ENCODE measurements around the gene TRPM4. TPM values are rescaled to one million over a fixed set of nuclear protein-coding genes. Genes with fewer than 3 reads are reported as not detected.

The TRPM4 gene
- total RNA-seq, 4 donors from 2014 or later = 45.2 to 87.6 (median 62.4) TPM

- 94% methylated on average over 2 of the region's 2 CpGs for WGBS
- no peak overlapping the region for H3K27ac ChIP-seq
- peak in 1 of 2 donors; percentile 16 for DNase-seq (ENCODE audit: low spot score in 2 of 2)
- H3K27me3 ChIP-seq = no peaks in the 10 kb centered on the region
- H3K4me3 ChIP-seq = no peak overlapping the region
- H3K4me1 ChIP-seq = no peaks in the 10 kb centered on the region
- no peaks in the 10 kb centered on the region for H3K36me3 ChIP-seq
- TF ChIP-seq POLR2AphosphoS5 (IDR thresholded peaks at IDR 0.05) = no peak
- TF ChIP-seq POLR2A (IDR thresholded peaks at IDR 0.05) = no peak
- no peak for TF ChIP-seq EP300 (IDR thresholded peaks at IDR 0.05)
- no peak for TF ChIP-seq CTCF (IDR thresholded peaks at IDR 0.05)
- no peaks in the 10 kb centered on the region for H3K9me3 ChIP-seq
Observed at GRCh38 chr19:49249933-49250332, 92.3 kb downstream of the TRPM4 start.

- 70% methylated on average over 10 of the region's 10 CpGs for WGBS
- no peak overlapping the region for H3K27ac ChIP-seq
- no peak overlapping the region for H3K4me3 ChIP-seq
- no peak for DNase-seq (ENCODE audit: low spot score in 2 of 2)
- no peak for TF ChIP-seq POLR2A (IDR thresholded peaks at IDR 0.05)
- TF ChIP-seq POLR2AphosphoS5 (IDR thresholded peaks at IDR 0.05) = no peak
- TF ChIP-seq EP300 (IDR thresholded peaks at IDR 0.05) = no peak
- TF ChIP-seq CTCF (IDR thresholded peaks at IDR 0.05) = no peak
- no peaks in the 10 kb centered on the region for H3K4me1 ChIP-seq
- H3K9me3 ChIP-seq = peaks cover 16% of the 10 kb centered on the region
- H3K27me3 ChIP-seq = no peaks in the 10 kb centered on the region
- H3K36me3 ChIP-seq = no peaks in the 10 kb centered on the region
Observed at GRCh38 chr19:49255674-49256073, 98.1 kb downstream of the TRPM4 start.

- Histone ChIP-seq H3K4me1 (no peaks in the 10 kb centered on the region), H3K9me3 (peaks cover 16% of the 10 kb centered on the region), H3K4me3 (no peak overlapping the region), H3K27ac (no peak overlapping the region), H3K36me3 (no peaks in the 10 kb centered on the region), H3K27me3 (no peaks in the 10 kb centered on the region)
- DNase-seq (ENCODE audit: low spot score in 2 of 2) = no peak
- TF ChIP-seq POLR2AphosphoS5 (IDR thresholded peaks at IDR 0.05) = no peak
- no peak for TF ChIP-seq POLR2A (IDR thresholded peaks at IDR 0.05)
- no peak for TF ChIP-seq CTCF (IDR thresholded peaks at IDR 0.05)
- no peak for TF ChIP-seq EP300 (IDR thresholded peaks at IDR 0.05)
- 77% methylated on average over 3 of the region's 3 CpGs for WGBS
Observed at GRCh38 chr19:49256691-49257090, 99.1 kb downstream of the TRPM4 start.

Other genes with a start within 250 kb of the TRPM4 start
- under 1 TPM in 1 of 4 donors, not detected in 3; 0.59 TPM for gene DHDH, start 224.1 kb upstream of the TRPM4 start, total RNA-seq
- gene BAX, start 202.9 kb upstream of the TRPM4 start, total RNA-seq = 10 to 100 TPM; 25.1 to 29.6 (median 27.5) TPM
- 1,000 to 10,000 TPM in 3 of 4 donors, 100 to 1,000 TPM in 1; 883 to 1,582 (median 1,278) TPM for gene FTL, start 192.5 kb upstream of the TRPM4 start, total RNA-seq
- gene GYS1, start 164.5 kb upstream of the TRPM4 start, total RNA-seq = 10 to 100 TPM; 26.4 to 42.0 (median 31.6) TPM
- 10 to 100 TPM; 37.3 to 70.3 (median 68.8) TPM for gene RUVBL2, start 163.9 kb upstream of the TRPM4 start, total RNA-seq
- not detected for gene LHB, start 140.7 kb upstream of the TRPM4 start, total RNA-seq
- gene CGB3, start 133.5 kb upstream of the TRPM4 start, total RNA-seq = not detected
- not detected for gene CGB2, start 125.9 kb upstream of the TRPM4 start, total RNA-seq
- gene CGB1, start 120.9 kb upstream of the TRPM4 start, total RNA-seq = not detected
- 1 to 10 TPM in 1 of 4 donors, not detected in 3; 2.5 TPM for gene CGB5, start 113.9 kb upstream of the TRPM4 start, total RNA-seq
- not detected for gene CGB8, start 108.7 kb upstream of the TRPM4 start, total RNA-seq
- 10 to 100 TPM in 1 of 4 donors, 1 to 10 TPM in 3; 2.9 to 27.4 (median 4.3) TPM for gene CGB7, start 100.0 kb upstream of the TRPM4 start, total RNA-seq
- gene NTF4, start 93.0 kb upstream of the TRPM4 start, total RNA-seq = 10 to 100 TPM in 2 of 4 donors, 1 to 10 TPM in 2; 7.8 to 22.5 (median 13.1) TPM
- gene KCNA7, start 85.1 kb upstream of the TRPM4 start, total RNA-seq = not detected
- 100 to 1,000 TPM; 207 to 788 (median 322) TPM for gene SNRNP70, start 72.3 kb upstream of the TRPM4 start, total RNA-seq
- 10 to 100 TPM; 20.0 to 39.8 (median 32.3) TPM for gene LIN7B, start 43.4 kb upstream of the TRPM4 start, total RNA-seq
- gene C19orf73, start 38.6 kb upstream of the TRPM4 start, total RNA-seq = 1 to 10 TPM in 3 of 4 donors, not detected in 1; 5.2 to 9.3 (median 5.9) TPM
- 10 to 100 TPM; 42.7 to 50.1 (median 46.6) TPM for gene PPFIA3, start 38.2 kb upstream of the TRPM4 start, total RNA-seq
- gene HRC, start 2.4 kb upstream of the TRPM4 start, total RNA-seq = 1 to 10 TPM in 1 of 4 donors, under 1 TPM in 2, not detected in 1; 0.47 to 1.0 (median 0.53) TPM
- gene SLC6A16, start 167.4 kb downstream of the TRPM4 start, total RNA-seq = 1 to 10 TPM in 1 of 4 donors, under 1 TPM in 2, not detected in 1; 0.23 to 1.4 (median 0.34) TPM
- 10 to 100 TPM in 1 of 4 donors, 1 to 10 TPM in 3; 2.9 to 25.7 (median 5.0) TPM for gene CD37, start 177.6 kb downstream of the TRPM4 start, total RNA-seq
- 10 to 100 TPM; 10.6 to 15.4 (median 13.2) TPM for gene TEAD2, start 204.6 kb downstream of the TRPM4 start, total RNA-seq
- gene DKKL1, start 206.1 kb downstream of the TRPM4 start, total RNA-seq = not detected
- gene KASH5, start 230.5 kb downstream of the TRPM4 start, total RNA-seq = not detected

All from suprapubic skin (tissue), 4 donors.